BJ (cell line): ENCODE results near the gene LRRC19. TPM values are rescaled to one million over a fixed set of nuclear protein-coding genes. Genes with fewer than 3 reads are reported as not detected.

Experiments
- CTCF ChIA-PET: fragments of 350-600 bp; formaldehyde crosslinking; extraction: SDS; loops from one replicate; lab custom pipeline; 2021; ENCODE audit warnings: antibody characterized with exemption, inconsistent platforms; lab: Yijun Ruan, JAX
- POLR2A ChIA-PET: fragments of 300-600 bp; sonication (Branson Sonifier 250); formaldehyde crosslinking; extraction: SDS; loops from one replicate; lab custom pipeline; 2021; ENCODE audit warnings: antibody characterized with exemption; lab: Charles Lee
- DNase-seq: peaks from one replicate; pipeline ENCODE4 v3.0.0-alpha.2; 2011; ENCODE audit warnings: low read depth
- H3K27me3 ChIP-seq: 2 replicates; pipeline ENCODE4 v1.6.0; 2011; ENCODE audit warnings: low read length; ENCODE audit not compliant: control insufficient read depth, insufficient read depth
- H3K36me3 ChIP-seq: 2 replicates; pipeline ENCODE4 v1.5.1; 2011; ENCODE audit warnings: low read length; ENCODE audit not compliant: control insufficient read depth, insufficient read depth
- H3K4me3 ChIP-seq: 2 replicates; pipeline ENCODE4 v1.5.1; 2011; ENCODE audit warnings: low read depth, mild to moderate bottlenecking, control low read depth, low read length
- CTCF ChIP-seq: IDR thresholded peaks from 2 replicates; pipeline ENCODE4 v1.5.1; 2011; ENCODE audit warnings: low read depth, mild to moderate bottlenecking, control low read depth, inconsistent platforms, low read length, moderate library complexity; ENCODE audit not compliant: insufficient read depth
- polyA plus RNA-seq: library from polyadenylated mRNA; depleted of rRNA; stranded (reverse); fragments of >200 nt; gene quantifications from 2 replicates; pipeline ENCODE4 v1.2.3, GENCODE V29; 2011

Gene LRRC19
- polyA plus RNA-seq, 1 experiment: not detected

- Histone ChIP-seq H3K27me3 (no peaks in the 10 kb centered on the region), H3K4me3 (no peak overlapping the region), H3K36me3 (no peaks in the 10 kb centered on the region)
- DNase-seq: no peak
- TF ChIP-seq CTCF: no peak
- CTCF ChIA-PET: interaction anchor here (0.7 kb wide), 1 partner anchor 14 kb away, joined by 3 read pairs; no protein-coding TSS in a partner anchor
- POLR2A ChIA-PET: no interaction called here
These were observed 37.7 kb upstream of the LRRC19 start for GRCh38 chr9:27043176-27043575.

GRCh38 chr9:27042476-27042875, 37.0 kb upstream of the LRRC19 start:
- no peak for DNase-seq
- H3K36me3 ChIP-seq: no peaks in the 10 kb centered on the region
- CTCF ChIA-PET: no interaction called here

GRCh38 chr9:27041746-27042145, 36.3 kb upstream of the LRRC19 start:
- ChIA-PET POLR2A (no interaction called here), CTCF (no interaction called here)
- no peak for DNase-seq
- Histone ChIP-seq H3K27me3 (no peaks in the 10 kb centered on the region), H3K4me3 (no peak overlapping the region), H3K36me3 (no peaks in the 10 kb centered on the region)
- TF ChIP-seq CTCF: no peak

More at GRCh38 chr9:27042476-27042875, 37.0 kb upstream of the LRRC19 start:
- POLR2A ChIA-PET: no interaction called here
- H3K27me3 ChIP-seq: no peaks in the 10 kb centered on the region
- H3K4me3 ChIP-seq: no peak overlapping the region
- no peak for TF ChIP-seq CTCF

DNA sequence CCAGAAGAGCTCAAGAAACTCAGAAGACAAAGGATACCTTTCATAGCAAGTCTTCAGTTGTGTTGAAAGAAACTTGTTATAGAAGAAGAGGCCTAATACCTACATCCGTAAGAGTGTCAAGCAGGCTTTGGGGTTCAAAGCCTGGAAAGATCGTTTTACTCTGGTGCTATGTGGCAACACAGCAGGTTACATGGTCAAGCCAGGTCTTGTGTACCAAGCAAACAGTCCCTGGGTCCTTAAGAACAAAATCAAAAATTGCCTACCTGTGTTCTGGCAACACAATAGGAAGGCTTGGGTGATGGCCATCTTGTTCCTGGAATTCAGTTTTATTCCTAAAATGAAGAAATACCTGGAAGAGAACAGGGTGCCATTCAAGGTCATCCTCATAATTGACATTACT, 32.0 kb upstream of the LRRC19 start:
- no peak for DNase-seq
- H3K4me3 ChIP-seq: no peak overlapping the region
- ChIA-PET CTCF (interaction anchor here (1.7 kb wide), 1 partner anchor 237 kb away, joined by 5 read pairs; no protein-coding TSS in a partner anchor), POLR2A (no interaction called here)
- H3K36me3 ChIP-seq: no peaks in the 10 kb centered on the region
- no peak for TF ChIP-seq CTCF
- no peaks in the 10 kb centered on the region for H3K27me3 ChIP-seq

- no peak for DNase-seq
- peak; percentile 76 for TF ChIP-seq CTCF
These were observed 28.4 kb upstream of the LRRC19 start for GRCh38 chr9:27033815-27034403.

More at GRCh38 chr9:27033815-27034403, 28.4 kb upstream of the LRRC19 start:
- POLR2A ChIA-PET: no interaction called here
- H3K27me3 ChIP-seq: no peaks in the 10 kb centered on the region
- H3K4me3 ChIP-seq: no peak overlapping the region
- H3K36me3 ChIP-seq: no peaks in the 10 kb centered on the region
- CTCF ChIA-PET: interaction anchor here (0.7 to 1.5 kb wide), 7 partner anchors 10 to 243 kb away, joined by 3 to 9 read pairs (median 3); no protein-coding TSS in a partner anchor
